ENCODE results near the gene OSBPL5. TPM values are rescaled to one million over a fixed set of nuclear protein-coding genes. Genes with fewer than 3 reads are reported as not detected.

OSBPL5 gene
- total RNA-seq, 1 experiment from 2014 or later = not detected

DNA sequence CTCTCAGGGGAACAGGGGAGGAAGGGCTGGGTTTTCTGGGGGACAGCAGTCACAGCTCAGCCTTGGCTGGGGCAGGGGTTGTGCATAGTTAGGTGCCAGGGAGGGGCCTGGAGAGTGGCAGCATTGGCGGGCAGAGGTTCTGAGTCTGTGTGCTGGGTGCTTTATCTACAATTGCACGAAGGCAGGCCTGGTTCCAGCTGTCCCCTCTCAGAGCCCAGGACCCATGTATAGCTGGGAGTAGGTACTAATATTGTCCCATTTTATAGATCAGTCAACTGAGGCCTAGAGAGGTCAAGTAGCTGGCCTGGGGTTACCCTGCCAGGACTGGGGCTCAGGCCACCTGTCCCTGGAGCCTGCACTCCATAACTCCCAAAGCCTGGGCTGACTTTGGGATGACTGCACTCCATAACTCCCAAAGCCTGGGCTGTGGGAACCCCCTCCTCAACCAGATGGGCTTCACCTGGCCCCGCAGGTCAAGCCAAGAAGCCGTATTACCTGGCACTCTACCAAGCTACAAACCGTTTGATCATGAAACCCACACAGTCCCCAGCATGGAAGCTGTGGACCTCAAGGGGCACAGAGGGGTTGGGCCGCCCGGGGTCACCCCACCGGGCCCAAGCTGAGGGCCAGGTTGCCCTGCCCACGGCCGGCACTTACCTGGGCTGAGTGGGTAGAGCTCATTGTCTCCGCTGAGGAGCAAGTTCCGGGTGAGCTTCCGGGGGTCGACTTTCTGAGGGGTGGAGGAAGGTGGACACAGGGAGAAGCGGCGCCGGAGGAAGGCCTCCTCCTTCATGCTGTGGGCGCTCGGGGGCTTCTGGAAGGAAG is 36.5 kb downstream of the OSBPL5 start:
- Histone ChIP-seq H4K20me1 (ENCODE audit: insufficient read depth, low read depth, low read length) (no peaks in the 10 kb centered on the region), H3K9me3 (ENCODE audit: low read length) (no peaks in the 10 kb centered on the region), H3K9me2 (replicated peaks; ENCODE audit: insufficient read depth, low read length) (no peaks in the 10 kb centered on the region), H3K79me2 (ENCODE audit: low read length) (no peaks in the 10 kb centered on the region), H3K9ac (ENCODE audit: low read length) (no peak overlapping the region), H3K4me1 (ENCODE audit: low read length) (no peaks in the 10 kb centered on the region), H2AFZ (ENCODE audit: low read length) (no peak overlapping the region), H3K4me3 (ENCODE audit: low read length) (no peak overlapping the region), H3K4me2 (ENCODE audit: low read depth, low read length, poor library complexity, severe bottlenecking) (no peak overlapping the region), H3K27me3 (ENCODE audit: low read length) (no peaks in the 10 kb centered on the region), H3K36me3 (ENCODE audit: insufficient read depth, low read length) (no peaks in the 10 kb centered on the region), H3K27ac (ENCODE audit: low read length) (no peak overlapping the region)
- no peak for DNase-seq

DNA sequence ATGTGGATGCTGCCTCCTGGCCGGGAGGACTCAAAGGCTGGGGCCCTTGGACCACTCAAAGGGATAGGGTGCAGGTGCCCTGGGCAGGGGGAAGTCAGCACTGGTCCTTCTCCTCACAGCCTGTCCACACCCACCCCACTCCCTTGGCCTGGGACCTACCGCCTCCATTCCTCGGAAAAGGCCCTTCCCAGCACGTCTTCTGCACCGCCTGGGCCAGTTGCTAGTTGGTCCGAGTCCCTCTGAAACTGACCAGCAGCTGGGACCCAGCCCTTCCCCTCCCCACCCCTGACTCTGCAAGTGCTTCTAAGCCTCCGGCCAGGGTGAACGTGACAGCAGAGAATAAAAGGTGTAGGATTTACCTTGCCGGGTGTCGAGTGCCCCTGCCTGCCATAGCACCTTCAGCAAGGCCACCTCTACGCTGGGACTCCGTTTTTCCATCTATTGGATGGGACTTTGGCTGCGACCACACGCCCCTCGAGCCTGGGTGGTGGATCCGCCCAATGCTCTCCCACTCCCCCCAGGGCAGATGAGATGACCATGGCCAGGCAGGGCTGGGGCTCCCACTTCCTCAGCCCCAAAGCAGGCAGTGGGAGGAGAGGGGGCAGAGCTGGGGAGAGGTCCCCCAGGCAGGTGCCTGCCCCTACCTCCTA is 37.3 kb downstream of the OSBPL5 start:
- DNase-seq = no peak
- no peak overlapping the region for H3K9ac ChIP-seq (ENCODE audit: low read length)
- H2AFZ ChIP-seq (ENCODE audit: low read length) = no peak overlapping the region
- H3K4me3 ChIP-seq (ENCODE audit: low read length) = no peak overlapping the region
- no peak overlapping the region for H3K27ac ChIP-seq (ENCODE audit: low read length)
- H3K9me3 ChIP-seq (ENCODE audit: low read length) = no peaks in the 10 kb centered on the region
- H4K20me1 ChIP-seq (ENCODE audit: insufficient read depth, low read depth, low read length) = no peaks in the 10 kb centered on the region
- no peaks in the 10 kb centered on the region for H3K9me2 ChIP-seq (replicated peaks; ENCODE audit: insufficient read depth, low read length)
- H3K4me1 ChIP-seq (ENCODE audit: low read length) = peaks cover 5% of the 10 kb centered on the region
- H3K79me2 ChIP-seq (ENCODE audit: low read length) = no peaks in the 10 kb centered on the region
- H3K27me3 ChIP-seq (ENCODE audit: low read length) = no peaks in the 10 kb centered on the region
- H3K36me3 ChIP-seq (ENCODE audit: insufficient read depth, low read length) = no peaks in the 10 kb centered on the region
- no peak overlapping the region for H3K4me2 ChIP-seq (ENCODE audit: low read depth, low read length, poor library complexity, severe bottlenecking)

DNA sequence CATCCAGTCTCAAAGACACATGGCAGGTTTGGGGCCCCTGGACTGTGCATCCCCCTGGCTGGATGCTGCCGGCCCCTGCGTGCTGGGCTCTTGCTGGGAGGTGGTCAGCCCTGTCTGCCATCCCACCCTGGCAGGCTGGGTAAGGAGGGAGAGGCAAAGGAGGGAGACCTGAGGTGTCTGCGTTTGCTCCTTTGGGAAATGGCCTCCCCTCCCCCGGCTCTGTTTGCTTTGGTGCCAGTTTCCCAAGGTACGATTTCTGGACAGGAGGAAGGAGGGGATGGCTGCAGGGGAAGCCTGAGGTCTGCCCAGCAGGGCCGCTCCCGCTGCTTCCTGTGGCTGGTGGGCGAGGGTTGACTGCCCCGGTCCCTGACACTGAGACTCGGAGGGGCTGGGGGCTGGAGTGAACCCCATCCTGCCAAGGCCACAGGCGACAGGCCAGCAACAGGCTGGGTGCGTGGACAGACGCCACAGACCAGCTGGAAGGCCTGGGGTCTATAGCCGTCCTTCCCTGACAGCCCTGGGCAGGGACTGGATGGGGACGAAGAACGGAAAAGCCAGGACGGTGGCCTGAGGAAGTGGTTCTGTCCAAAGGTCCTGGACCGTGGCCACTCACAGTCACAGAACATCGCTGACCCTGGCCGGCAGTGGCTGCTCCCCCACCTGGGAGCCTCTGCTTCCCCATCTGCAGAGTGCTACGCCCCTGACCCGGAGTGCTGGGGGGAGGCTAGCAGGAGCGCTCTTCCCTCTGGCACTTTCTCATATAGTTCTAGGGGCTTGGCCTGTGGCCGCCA is 38.0 kb downstream of the OSBPL5 start:
- H3K9me2 ChIP-seq (replicated peaks; ENCODE audit: insufficient read depth, low read length) = no peaks in the 10 kb centered on the region
- H3K79me2 ChIP-seq (ENCODE audit: low read length) = no peaks in the 10 kb centered on the region

DNA sequence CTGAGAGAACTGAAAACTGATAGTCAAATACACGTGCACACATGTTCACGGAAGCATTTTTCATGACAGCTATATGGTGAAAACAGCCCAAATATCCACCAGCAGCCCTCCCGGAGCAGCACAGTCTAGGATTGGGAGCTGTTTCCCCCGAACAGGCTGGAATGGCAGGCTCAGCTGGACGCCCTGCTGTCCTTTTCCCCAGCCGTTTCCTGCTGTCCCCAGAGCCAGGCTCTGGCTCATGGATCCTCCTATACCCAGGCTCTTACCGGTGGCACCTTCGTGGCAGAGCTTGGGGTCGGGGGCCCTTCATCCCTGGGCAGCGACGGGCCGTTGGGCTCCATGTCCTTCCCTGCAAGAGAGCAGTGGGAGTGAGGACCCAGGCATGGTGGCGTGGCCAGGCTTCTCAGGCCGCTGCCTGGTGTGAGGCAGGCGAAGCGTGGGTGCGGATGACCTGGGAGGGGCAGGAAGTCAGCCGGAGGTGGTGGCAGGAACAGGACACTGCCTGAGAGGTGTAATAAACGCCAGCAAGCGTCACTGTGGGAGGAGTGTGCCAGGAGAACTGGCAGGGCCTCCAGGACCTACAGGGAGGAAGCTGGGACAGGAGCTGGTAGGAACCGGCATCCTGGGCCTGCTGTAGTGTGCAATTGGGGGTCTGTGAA is 38.8 kb downstream of the OSBPL5 start:
- no peaks in the 10 kb centered on the region for H3K9me2 ChIP-seq (replicated peaks; ENCODE audit: insufficient read depth, low read length)
- no peak overlapping the region for H2AFZ ChIP-seq (ENCODE audit: low read length)
- no peak overlapping the region for H3K4me2 ChIP-seq (ENCODE audit: low read depth, low read length, poor library complexity, severe bottlenecking)
- no peak overlapping the region for H3K9ac ChIP-seq (ENCODE audit: low read length)
- no peaks in the 10 kb centered on the region for H3K9me3 ChIP-seq (ENCODE audit: low read length)
- H4K20me1 ChIP-seq (ENCODE audit: insufficient read depth, low read depth, low read length) = no peaks in the 10 kb centered on the region
- H3K79me2 ChIP-seq (ENCODE audit: low read length) = no peaks in the 10 kb centered on the region
- no peak overlapping the region for H3K27ac ChIP-seq (ENCODE audit: low read length)
- no peak for DNase-seq
- peaks cover 6% of the 10 kb centered on the region for H3K4me1 ChIP-seq (ENCODE audit: low read length)
- H3K27me3 ChIP-seq (ENCODE audit: low read length) = no peaks in the 10 kb centered on the region
- H3K4me3 ChIP-seq (ENCODE audit: low read length) = no peak overlapping the region
- H3K36me3 ChIP-seq (ENCODE audit: insufficient read depth, low read length) = no peaks in the 10 kb centered on the region

More for the DNA sequence above, 38.0 kb downstream of the OSBPL5 start:
- no peaks in the 10 kb centered on the region for H3K27me3 ChIP-seq (ENCODE audit: low read length)
- no peak for DNase-seq
- H3K9me3 ChIP-seq (ENCODE audit: low read length) = no peaks in the 10 kb centered on the region
- no peak overlapping the region for H3K27ac ChIP-seq (ENCODE audit: low read length)
- no peaks in the 10 kb centered on the region for H3K36me3 ChIP-seq (ENCODE audit: insufficient read depth, low read length)
- no peak overlapping the region for H3K9ac ChIP-seq (ENCODE audit: low read length)
- H3K4me2 ChIP-seq (ENCODE audit: low read depth, low read length, poor library complexity, severe bottlenecking) = no peak overlapping the region
- no peaks in the 10 kb centered on the region for H4K20me1 ChIP-seq (ENCODE audit: insufficient read depth, low read depth, low read length)
- no peak overlapping the region for H2AFZ ChIP-seq (ENCODE audit: low read length)
- H3K4me3 ChIP-seq (ENCODE audit: low read length) = no peak overlapping the region
- H3K4me1 ChIP-seq (ENCODE audit: low read length) = peaks cover 6% of the 10 kb centered on the region

DNA sequence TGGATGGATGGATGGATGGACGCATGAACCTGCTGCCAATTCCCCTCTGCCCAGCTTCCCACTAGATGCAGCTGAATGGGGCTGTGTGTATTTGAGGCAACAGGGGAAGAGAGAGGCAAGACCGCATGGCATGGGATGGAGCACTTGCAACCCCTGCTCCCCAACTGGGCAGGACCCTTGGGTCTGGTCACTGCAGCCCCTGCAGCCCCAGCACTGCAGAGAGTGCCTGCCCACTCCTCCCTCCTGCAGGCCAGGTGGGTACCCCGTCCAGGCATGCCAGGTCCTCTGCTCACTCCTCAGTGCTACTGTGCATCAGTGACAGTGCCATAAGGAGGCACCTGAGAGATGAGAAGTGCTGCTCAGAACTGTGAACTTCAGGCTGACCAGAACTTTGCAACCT is 40.3 kb downstream of the OSBPL5 start:
- no peaks in the 10 kb centered on the region for H3K79me2 ChIP-seq (ENCODE audit: low read length)
- no peaks in the 10 kb centered on the region for H4K20me1 ChIP-seq (ENCODE audit: insufficient read depth, low read depth, low read length)
- no peak overlapping the region for H3K27ac ChIP-seq (ENCODE audit: low read length)
- no peak overlapping the region for H3K4me2 ChIP-seq (ENCODE audit: low read depth, low read length, poor library complexity, severe bottlenecking)
- no peaks in the 10 kb centered on the region for H3K9me3 ChIP-seq (ENCODE audit: low read length)
- H3K36me3 ChIP-seq (ENCODE audit: insufficient read depth, low read length) = no peaks in the 10 kb centered on the region
- no peaks in the 10 kb centered on the region for H3K9me2 ChIP-seq (replicated peaks; ENCODE audit: insufficient read depth, low read length)
- no peaks in the 10 kb centered on the region for H3K27me3 ChIP-seq (ENCODE audit: low read length)
- DNase-seq = no peak
- H2AFZ ChIP-seq (ENCODE audit: low read length) = no peak overlapping the region
- peaks cover 6% of the 10 kb centered on the region for H3K4me1 ChIP-seq (ENCODE audit: low read length)
- no peak overlapping the region for H3K9ac ChIP-seq (ENCODE audit: low read length)
- no peak overlapping the region for H3K4me3 ChIP-seq (ENCODE audit: low read length)

DNA sequence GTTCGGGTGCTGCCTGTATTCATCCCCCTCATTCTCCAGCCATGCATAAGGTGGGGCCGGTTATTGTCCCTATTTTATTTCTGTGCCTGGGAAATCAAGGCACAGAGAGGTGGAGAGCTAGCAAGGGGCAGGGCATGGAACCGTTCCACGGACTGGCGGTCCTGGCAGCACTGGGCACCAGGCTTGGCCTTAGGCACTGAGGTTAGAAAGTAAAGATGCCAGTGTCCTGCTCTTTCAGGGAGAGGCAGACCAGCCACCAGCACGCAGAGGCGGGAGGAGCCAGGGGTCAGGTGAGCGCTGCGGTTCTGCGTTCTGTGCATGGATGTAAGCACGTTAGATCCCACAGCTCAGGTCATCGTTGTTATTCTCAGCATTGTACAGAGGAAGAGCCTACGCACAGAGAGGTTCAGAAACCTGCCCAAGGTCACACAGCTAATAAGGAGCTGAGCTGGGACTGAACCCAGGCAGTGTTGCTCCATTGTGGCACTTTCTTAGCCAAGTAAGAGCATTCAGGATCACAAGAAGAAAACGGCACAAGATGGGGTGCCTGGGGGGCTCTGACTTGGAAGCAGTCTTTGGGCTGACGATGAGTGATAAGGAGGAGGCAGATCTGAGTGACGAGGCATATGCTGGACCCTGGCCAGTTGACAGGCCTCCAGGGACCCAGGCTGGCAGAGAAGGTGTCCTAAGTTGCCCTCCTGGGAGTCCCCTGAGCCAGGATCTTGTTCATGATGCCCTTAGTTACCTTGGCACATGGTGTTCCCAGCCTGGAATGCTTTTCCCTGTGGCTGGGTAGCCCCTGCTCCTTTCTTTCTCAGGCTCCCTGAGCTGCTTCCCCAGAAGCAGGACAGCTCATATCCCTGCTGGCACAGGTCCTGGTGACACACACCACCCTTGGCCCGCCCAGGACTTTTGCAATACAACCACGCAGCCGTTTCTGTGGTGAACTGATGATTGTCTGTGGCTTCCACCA is 41.1 kb downstream of the OSBPL5 start:
- no peaks in the 10 kb centered on the region for H4K20me1 ChIP-seq (ENCODE audit: insufficient read depth, low read depth, low read length)
- H3K4me3 ChIP-seq (ENCODE audit: low read length) = no peak overlapping the region
- H3K9me3 ChIP-seq (ENCODE audit: low read length) = no peaks in the 10 kb centered on the region
- no peak overlapping the region for H2AFZ ChIP-seq (ENCODE audit: low read length)
- no peak overlapping the region for H3K9ac ChIP-seq (ENCODE audit: low read length)
- H3K27ac ChIP-seq (ENCODE audit: low read length) = no peak overlapping the region
- H3K9me2 ChIP-seq (replicated peaks; ENCODE audit: insufficient read depth, low read length) = no peaks in the 10 kb centered on the region
- H3K27me3 ChIP-seq (ENCODE audit: low read length) = no peaks in the 10 kb centered on the region
- peaks cover 6% of the 10 kb centered on the region for H3K4me1 ChIP-seq (ENCODE audit: low read length)
- no peak overlapping the region for H3K4me2 ChIP-seq (ENCODE audit: low read depth, low read length, poor library complexity, severe bottlenecking)
- H3K36me3 ChIP-seq (ENCODE audit: insufficient read depth, low read length) = no peaks in the 10 kb centered on the region
- no peaks in the 10 kb centered on the region for H3K79me2 ChIP-seq (ENCODE audit: low read length)
- no peak for DNase-seq

DNA sequence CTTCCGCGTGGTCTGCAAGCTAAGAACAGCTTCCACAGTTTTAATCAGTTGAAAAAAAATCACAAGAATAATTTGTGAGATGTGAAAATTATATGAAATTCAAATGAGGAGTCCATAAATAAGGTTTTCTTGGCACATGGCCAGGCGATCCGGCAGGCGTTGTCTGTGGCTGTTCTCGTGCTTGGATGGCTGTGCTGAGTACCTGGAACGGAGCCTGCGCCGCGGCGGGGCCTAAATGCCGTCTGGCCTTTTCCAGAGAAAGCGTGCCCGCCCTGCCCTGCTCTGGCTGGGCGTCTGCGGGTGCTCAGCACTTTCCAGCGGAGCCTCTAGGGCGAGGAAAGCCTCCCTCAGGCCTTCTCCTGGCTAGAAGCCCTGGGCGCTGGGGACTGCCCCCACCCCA is 41.8 kb downstream of the OSBPL5 start:
- DNase-seq = peak; percentile 48
- no peak overlapping the region for H3K4me3 ChIP-seq (ENCODE audit: low read length)
- H2AFZ ChIP-seq (ENCODE audit: low read length) = no peak overlapping the region
- H3K9ac ChIP-seq (ENCODE audit: low read length) = no peak overlapping the region
- no peaks in the 10 kb centered on the region for H3K9me3 ChIP-seq (ENCODE audit: low read length)
- H3K4me1 ChIP-seq (ENCODE audit: low read length) = peaks cover 6% of the 10 kb centered on the region
- H3K4me2 ChIP-seq (ENCODE audit: low read depth, low read length, poor library complexity, severe bottlenecking) = no peak overlapping the region
- H3K79me2 ChIP-seq (ENCODE audit: low read length) = no peaks in the 10 kb centered on the region
- H3K27me3 ChIP-seq (ENCODE audit: low read length) = no peaks in the 10 kb centered on the region
- H3K9me2 ChIP-seq (replicated peaks; ENCODE audit: insufficient read depth, low read length) = no peaks in the 10 kb centered on the region
- H3K36me3 ChIP-seq (ENCODE audit: insufficient read depth, low read length) = no peaks in the 10 kb centered on the region
- H3K27ac ChIP-seq (ENCODE audit: low read length) = no peak overlapping the region
- no peaks in the 10 kb centered on the region for H4K20me1 ChIP-seq (ENCODE audit: insufficient read depth, low read depth, low read length)

Data from Karpas-422 (cell line).